Hepatocyte (in vitro differentiated cells): ENCODE measurements around the gene ARRB1.
"Not testable (repeated sequence)": the region's sequence is repeated elsewhere in the genome, so short reads cannot be mapped to it uniquely, and the experiment has no call there.

Experiments
- CTCF ChIP-seq: fragments of 200-600 bp; sonication (generic); IDR thresholded peaks from 2 replicates; pipeline ENCODE4 v1.5.1; 2016; ENCODE audit warnings: antibody characterized with exemption, mild to moderate bottlenecking; ENCODE audit not compliant: poor library complexity
- EZH2phosphoT487 ChIP-seq: fragments of 200-600 bp; sonication (generic); IDR thresholded peaks from one replicate; pipeline ENCODE4 v1.6.1; 2018; ENCODE audit warnings: antibody characterized with exemption, mild to moderate bottlenecking, low read depth, moderate library complexity; ENCODE audit not compliant: unreplicated experiment, severe bottlenecking

- not testable (repeated sequence) for TF ChIP-seq CTCF, EZH2phosphoT487
Observed at GRCh38 chr11:75330886-75331285, 20.6 kb downstream of the ARRB1 start.
